ENCODE data around the gene VTCN1. TPM values are rescaled to one million over a fixed set of nuclear protein-coding genes. Genes with fewer than 3 reads are reported as not detected.

VTCN1 gene
- total RNA-seq, 4 donors from 2014 or later, result not detected

DNA sequence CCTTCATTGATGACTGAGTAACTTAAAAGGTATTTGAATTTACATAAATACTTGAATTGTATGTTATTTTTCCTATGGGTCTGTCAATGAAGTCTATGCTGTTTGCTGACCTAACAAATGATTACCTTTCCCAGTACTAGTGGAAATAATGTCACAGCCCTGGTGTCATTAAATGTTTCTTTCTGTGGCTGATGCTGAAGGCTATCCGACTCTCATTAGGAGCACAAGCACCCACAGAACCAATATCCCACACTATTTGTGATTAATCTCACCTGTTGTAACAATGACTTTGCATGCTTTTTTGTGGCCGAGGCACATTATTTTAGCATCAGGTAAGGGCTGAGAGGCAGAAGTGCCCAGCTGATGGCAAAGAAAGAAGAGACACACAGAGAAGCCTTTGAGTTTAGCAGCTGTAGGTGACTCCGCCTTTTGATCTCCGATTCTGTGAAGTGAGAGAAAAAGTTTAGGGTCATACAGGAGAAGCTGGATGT, 63.3 kb downstream of the VTCN1 start:
- TF ChIP-seq, protein P1, sequence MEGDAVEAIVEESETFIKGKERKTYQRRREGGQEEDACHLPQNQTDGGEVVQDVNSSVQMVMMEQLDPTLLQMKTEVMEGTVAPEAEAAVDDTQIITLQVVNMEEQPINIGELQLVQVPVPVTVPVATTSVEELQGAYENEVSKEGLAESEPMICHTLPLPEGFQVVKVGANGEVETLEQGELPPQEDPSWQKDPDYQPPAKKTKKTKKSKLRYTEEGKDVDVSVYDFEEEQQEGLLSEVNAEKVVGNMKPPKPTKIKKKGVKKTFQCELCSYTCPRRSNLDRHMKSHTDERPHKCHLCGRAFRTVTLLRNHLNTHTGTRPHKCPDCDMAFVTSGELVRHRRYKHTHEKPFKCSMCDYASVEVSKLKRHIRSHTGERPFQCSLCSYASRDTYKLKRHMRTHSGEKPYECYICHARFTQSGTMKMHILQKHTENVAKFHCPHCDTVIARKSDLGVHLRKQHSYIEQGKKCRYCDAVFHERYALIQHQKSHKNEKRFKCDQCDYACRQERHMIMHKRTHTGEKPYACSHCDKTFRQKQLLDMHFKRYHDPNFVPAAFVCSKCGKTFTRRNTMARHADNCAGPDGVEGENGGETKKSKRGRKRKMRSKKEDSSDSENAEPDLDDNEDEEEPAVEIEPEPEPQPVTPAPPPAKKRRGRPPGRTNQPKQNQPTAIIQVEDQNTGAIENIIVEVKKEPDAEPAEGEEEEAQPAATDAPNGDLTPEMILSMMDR (IDR thresholded peaks at IDR 0.05; ENCODE audit: low read depth), result no peak

DNA sequence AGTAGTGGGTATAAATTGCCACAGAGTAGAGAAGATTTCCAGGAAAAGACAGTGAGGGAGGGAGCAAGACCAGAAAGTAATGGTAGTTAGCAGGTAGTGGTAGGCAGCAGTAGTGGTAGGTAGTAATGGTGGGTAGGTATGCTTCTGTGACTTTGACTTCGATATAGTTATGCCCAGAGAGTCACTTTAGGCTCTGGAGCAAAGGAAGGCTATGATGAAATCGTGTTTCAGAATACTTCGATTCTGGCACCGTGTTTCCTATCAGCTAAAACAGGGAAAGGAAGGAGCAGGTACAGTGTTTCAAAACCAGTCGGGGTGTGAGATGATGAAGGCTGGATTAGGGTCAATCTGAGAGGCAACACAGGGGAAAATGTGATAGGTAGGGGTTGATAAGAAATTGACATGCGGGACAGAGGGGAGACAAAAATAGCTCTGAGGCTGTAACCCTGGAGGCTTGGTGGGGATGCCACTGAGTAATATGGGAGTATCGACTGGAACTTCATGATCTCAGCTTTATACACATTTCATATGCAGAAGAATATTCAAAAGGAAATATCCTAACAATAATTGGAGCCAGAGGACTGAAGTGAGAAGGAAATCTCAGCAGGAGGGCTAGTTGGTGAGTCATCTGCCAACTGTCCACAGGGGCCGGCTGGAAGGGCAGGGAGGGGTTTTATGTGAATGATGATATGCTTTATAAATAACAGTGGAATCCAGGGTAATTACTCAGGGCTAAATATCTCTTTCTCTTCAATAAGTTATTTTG, 64.0 kb downstream of the VTCN1 start:
- TF ChIP-seq, protein P1 (IDR thresholded peaks at IDR 0.05; ENCODE audit: low read depth), result no peak

DNA sequence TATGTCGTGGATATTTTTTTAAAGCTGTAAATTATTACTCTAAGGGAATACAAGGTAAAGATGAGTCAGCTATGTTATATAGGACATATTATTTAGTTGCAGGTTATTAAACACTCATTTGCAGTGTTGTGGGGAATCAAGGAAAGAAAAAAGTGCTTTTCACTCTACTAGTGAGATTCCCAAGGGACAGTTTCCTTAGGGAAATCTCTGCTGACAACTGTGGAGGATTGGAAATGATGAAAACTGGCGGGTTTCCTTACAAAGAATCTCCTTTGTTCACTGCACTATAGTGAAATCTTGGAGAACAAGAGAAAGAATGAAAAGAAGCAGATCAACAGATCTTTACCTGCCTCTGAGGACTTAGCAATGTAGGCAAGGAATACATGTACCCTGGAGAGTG, 64.7 kb downstream of the VTCN1 start:
- TF ChIP-seq, protein P1 (IDR thresholded peaks at IDR 0.05; ENCODE audit: low read depth), result no peak

DNA sequence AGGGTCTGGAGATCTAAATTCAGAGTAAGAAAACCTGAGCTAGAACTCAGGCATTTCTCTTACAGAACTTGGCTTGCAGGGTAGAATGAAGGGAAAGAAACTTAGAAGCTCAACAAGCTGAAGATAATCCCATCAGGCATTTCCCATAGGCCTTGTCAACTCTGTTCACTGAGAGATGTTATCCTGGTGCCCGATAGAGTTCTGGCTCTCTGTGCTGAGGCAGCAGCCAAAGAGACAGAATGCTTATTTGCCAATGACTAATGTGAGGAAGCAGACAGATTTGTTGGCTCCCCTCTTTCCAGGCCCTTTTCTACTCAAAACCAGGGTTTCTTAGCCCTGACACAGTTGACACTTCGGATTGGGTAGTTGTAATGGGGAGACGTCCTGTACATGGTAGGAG, 66.9 kb downstream of the VTCN1 start:
- TF ChIP-seq, protein P1 (IDR thresholded peaks at IDR 0.05; ENCODE audit: low read depth), result no peak

DNA sequence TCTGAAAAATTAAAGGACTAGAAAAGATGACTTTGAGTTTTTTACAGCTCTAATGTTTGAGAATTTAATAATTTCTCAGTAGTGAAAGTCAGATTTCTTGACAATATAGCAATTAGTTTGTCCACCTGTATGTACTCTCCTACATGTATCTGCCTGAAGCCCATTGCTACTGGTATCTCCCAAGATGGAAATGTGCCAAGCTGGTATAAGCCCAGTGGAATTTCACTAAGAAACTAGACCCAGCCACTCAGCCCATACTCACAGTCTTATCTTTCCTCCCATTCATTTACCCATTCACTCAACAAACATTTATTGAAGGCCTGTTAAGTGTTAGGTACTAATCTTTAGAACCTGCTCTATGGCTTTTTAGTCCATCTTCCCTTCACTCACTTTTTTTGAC, 67.6 kb downstream of the VTCN1 start:
- TF ChIP-seq, protein P1 (IDR thresholded peaks at IDR 0.05; ENCODE audit: low read depth), result no peak

DNA sequence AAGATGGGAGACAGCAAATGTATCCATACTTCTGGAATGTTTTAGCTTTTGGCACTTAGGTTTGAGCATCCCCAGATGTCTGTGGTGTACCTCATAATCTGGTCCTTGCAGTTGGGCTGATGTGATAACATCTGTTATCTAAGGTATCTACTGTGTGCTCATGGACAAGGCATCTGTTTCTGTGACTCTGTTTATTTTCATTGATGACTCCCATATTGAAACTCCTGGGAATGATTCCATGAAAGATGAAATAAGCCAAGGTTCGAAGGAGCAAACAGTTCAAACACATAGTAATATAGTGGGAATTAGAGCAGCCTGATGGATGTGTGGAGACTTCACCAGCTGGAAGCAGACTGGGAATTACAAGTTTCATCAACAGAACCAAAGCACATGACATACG, 68.5 kb downstream of the VTCN1 start:
- TF ChIP-seq, protein P1 (IDR thresholded peaks at IDR 0.05; ENCODE audit: low read depth), result no peak

DNA sequence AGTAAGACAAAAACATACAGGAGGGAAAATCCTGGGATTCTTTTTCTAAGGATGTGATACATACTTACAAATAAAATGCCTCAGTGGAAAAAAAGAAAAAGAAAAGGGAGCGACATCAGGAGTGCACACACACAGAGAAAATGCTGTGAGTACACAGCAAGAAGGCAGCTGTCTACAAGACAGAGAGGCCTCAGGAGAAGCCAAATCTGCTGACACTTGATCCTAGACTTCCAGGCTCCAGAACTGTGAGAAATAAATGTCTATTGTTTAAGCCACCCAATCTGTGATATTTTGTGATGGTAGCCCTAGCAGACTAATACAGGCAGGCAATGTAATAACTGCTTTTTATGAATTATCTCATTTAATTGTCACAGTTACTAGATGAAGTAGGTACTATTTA, 72.2 kb downstream of the VTCN1 start:
- TF ChIP-seq, protein P1 (IDR thresholded peaks at IDR 0.05; ENCODE audit: low read depth), result no peak
